DMS53 treated with DMSO at 0.1 percent for 48 hours (cell line): ENCODE measurements around the gene HEYL.
"Not testable (repeated sequence)": the region's sequence is repeated elsewhere in the genome, so short reads cannot be mapped to it uniquely, and the experiment has no call there.

ENCODE experiments used
- DNase-seq: peaks from one replicate; lab custom pipeline; 2025; ENCODE audit not compliant: unreplicated experiment; lab: John Stamatoyannopoulos, UW

HEYL gene

DNA sequence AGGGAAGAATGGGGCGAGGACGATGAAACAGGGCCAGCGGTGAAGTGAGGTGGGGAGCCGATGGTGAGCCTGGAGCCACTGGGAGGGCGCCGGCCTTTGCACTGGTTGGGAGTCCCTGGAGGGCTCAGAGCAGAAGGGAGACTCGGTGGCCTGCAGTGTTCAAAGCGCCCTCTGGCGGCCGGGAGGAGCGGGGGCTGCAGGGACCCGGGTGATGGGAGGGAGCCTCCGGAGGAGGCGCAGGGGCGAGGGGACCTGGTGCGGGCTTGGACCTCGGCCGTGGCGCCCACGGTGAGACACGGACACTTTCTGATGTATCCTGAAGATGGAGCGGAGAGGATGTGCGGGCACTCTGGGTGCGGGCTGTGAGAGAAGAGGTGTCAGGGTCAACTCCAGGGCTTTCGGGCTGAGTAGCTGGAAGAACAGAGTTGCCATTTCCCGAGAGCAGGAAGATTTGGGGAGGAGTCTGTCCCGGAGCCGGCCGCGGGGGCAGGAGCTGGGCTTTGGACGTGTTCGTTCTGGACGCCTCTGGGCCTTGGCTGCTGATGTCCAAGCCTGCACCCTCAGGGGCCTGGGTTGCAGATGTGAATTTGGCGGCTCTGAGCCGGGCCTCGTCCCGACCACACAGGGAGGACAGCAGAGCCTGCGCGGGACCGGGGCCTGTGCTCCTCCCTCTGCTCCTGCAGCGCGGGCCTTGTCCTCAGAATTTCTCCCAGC is 29.7 kb downstream of the HEYL start:
- DNase-seq: no peak

DNA sequence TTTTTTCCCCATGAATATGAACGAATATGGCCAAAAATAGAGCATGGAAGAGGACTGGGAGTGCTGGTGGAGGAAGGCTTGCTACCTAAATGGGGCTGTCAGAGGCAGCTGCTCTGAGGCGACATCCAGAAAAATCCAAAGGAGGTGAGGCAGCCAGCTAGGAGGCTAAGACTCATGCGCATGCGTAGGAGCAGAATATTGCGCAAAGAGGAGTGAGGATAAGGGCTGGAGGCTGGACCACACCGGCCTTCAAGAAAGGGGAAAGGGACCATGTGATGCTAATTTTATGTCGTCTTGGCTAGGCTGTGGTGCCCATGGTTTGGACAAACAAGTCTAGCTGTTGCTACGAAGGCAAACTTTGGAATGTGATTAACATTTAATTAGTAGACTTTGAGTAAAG is 30.5 kb downstream of the HEYL start:
- no peak for DNase-seq

DNA sequence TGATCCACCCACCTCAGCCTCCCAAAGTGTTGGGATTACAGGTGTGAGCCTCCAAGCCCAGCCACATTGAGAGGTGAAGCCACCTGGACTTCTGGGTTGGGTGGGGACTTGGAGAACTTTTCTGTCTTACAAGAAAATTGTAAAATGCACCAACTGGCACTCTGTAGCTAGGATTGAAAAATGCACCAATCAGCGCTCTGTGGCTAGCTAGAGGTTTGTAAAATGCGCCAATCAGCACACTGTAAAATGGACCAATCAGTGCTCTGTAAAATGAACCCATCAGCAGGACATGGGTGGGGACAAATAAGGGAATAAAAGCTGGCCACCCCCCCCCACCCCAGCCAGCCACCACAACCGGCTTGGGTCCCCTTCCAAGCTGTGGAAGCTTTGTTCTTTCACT is 35.8 kb downstream of the HEYL start:
- DNase-seq: not testable (repeated sequence)

DNA sequence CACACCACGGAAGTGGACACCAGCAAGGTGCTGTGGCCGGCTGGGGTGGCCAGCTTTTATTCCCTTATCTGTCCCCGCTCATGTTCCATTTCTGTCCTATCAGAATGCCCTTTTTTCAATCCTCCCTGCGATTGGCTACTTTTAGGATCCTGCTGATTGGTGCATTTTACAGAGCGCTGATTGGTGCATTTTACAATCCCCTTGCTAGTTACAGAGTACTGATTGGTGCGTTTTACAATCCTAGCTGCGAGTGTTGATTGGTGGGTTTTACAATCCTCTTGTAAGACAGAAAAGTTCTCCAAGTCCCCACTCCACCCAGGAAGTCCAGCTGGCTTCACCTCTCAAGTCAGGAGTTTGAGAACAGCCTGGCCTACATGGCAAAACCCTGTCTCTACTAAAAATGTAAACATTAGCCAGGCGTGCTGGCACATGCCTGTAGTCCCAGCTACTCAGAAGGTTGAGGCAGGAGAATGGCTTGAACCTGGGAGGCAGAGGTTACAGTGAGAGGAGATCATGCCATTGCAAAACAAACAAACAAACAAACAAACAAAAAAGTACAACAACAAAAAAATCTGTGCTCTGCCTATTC is 37.7 kb downstream of the HEYL start:
- not testable (repeated sequence) for DNase-seq

DNA sequence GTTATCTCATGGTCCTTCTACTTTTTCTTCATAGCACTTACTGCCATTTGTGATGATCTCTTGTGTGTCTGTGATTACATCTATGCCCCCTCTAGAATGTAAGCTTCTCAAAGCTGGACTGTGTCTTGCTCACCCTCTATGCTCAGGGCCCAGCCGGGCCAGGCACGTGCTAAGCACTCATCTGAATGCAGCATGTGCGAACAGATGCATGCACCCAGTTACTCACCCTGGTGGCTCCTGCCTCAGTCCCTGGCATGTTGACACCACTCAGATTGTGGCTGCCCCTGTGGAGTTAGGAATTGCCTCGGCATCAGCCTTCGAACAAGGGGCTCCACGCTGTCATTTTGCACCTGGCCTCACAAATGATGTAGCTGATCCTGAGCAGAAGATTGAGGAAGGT is 43.3 kb downstream of the HEYL start:
- no peak for DNase-seq

DNA sequence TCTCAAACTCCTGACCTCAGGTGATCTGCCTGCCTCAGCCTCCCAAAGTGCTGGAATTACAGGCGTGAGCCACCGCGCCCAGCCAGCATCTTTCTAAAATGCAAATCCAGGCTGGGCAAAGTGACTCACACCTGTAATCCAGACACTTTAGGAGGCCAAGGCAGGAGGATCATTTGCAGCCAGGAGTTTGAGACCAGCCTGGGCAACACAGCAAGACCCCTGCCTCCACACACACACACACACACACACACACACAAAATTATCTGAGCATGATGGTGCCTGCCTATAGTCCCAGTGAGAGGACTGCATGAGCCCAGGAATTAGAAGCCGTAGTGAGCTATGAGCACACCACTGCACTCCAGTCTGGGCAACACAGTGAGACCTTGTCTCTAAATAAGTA is 46.1 kb downstream of the HEYL start:
- DNase-seq: no peak

DNA sequence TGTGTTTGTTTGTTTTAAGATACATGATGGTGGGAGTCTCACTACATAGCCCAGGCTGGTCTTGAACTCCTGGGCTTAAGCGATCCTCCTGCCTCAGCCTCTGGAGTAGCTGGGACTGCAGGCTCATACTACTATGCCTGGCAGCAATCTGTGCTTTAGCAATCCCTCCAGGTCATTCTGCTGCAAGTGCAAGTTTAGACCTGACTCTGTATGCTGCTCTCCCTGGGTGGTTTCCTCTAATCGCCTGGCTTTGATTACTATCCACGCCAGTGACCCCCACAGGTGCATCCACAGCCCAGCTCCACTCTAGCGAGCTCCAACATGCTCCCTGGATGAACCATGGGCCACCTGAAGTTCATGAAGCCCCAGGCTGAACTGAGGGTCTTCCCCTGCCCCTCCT is 47.4 kb downstream of the HEYL start:
- DNase-seq: no peak

DNA sequence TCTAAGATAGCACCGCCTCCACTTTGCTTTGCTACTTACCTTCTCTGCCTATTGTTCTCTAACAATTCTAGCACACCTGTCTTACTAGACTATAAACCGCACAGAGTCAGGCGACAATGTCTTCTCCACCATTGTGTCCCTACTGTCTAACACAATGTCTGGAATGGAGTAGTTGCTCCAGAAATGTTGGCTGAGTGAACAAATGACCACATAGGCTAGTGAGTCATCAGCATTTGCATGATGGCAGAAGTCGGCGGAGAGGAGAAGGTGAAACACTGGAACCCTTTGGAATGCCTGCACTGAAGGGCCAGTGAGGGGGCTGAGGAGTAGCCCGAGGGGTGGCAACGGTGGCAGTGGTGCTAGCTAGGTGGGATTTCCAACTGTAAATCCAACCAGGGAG is 48.9 kb downstream of the HEYL start:
- DNase-seq: no peak

DNA sequence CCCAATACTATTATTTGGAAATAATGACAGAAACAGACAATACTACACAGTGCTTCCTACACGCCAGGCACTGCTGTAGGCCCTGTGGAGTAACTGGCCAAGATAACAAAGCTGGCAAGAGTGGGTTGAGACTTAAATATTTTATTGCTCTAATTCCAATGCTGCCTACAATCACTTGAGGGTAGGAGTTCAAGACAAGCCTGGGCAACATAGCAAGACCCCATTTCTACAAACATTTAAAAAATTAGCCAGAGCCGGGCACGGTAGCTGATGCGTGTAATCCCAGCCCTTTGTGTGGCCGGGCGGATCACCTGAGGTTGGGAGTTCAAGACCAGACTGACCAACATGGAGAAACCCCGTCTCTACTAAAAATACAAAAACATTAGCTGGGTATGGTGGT is 53.5 kb downstream of the HEYL start:
- no peak for DNase-seq

DNA sequence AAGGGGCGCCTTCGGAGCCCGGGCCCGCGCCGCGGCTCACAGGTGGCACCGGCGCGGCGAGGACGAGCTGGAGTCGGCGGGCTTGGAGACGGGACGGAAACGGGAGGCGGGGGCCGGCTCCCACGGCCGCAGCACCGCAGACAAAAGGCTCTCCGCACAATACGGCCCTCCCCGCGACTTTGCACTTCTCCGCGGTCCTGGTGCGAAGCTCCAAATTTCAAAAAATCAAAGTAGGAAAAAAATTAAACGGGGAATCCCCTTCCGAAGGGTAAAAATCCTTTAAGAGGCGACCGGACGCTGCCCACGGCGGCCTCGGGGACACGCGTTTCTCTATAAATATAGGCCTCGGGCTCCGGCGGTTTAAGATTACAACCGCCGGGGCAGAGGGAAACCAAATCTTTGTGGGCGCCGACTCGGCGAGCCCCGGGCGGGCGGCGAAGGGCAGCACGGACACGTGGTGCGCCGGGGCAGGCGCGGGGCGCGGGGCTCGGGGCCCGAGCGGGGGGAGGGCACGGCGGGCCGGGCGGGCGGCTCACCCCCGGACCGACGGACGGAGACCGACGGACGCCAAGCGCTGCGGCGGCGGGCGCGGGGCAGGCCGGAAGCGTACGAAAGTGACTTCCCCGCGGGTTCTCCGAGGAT is 63.3 kb downstream of the HEYL start:
- DNase-seq: no peak

DNA sequence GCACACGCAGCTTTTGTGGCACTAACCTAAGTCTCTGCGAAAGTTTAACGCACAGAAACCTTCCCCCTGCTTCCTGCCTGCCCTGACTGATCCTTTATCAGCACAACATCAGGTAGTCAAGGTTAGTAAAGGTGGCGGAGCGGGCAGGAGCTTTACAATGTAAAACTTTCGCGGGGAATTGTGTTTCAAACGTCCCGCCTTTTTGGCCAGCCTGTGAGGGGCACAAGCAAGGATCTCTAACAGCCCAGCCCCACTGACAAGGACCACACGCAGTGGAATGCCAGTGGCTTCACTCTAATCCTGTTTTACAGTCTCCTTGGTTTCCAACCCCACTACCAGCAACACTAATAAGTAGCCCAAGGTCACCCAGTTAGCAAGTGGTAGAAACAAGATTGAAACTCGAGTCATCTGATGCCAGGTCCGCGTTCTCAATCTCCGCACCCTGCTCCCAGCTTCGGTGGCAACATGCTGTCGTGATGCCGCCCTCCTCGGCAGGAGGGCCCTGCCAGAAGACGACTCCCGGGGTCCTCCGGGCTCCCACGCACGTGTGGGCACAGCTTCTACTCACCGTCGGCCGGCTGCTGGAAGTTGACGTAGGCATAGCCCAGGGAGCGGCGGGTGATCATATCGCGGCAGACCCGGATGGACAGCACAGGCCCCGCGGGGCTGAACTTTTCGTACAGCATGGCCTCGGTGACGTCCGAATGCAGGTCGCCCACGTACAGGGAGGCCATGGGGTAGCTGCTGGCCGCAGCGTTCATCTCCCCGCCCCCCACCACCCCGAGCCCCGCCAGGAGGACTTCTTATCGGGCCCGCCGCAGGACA is 64.0 kb downstream of the HEYL start:
- DNase-seq: no peak

DNA sequence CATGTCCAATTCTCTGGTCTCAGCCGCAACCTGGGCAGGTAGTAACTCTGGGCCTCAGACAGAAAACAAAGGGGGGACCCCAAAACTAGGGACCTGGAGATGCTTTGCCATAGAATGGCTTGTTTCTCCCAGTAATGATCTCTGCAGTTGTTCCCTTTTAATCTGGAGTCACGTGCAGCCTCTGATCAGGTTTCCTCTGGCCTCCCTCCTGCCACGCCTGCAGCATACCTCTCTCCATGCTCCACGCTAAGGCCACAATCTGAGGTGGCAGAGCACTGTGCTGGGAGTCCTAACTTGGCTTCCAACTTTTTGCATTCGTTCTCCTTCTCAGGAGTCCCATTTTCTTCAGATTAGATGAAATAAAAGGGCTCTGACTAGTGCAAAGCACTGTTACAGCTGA is 64.8 kb downstream of the HEYL start:
- DNase-seq: no peak
